Heart left ventricle (tissue), 16 donors: ENCODE results near the gene HSPD1. TPM values are rescaled to one million over a fixed set of nuclear protein-coding genes. Genes with fewer than 3 reads are reported as not detected.

Experiments
- ATAC-seq, 4 donors: fragments of 200-7000 bp; cut with Tn5 transposase; one replicate each; pipeline ENCODE4 v1.9.1; 2020 to 2022; ENCODE audit warnings: moderate library complexity in 4 of 4, mild to moderate bottlenecking in 3 of 4, moderate number of reproducible peaks in 1 of 4
- DNase-seq, 5 donors: peaks; one replicate each; pipeline ENCODE4 v3.0.0-alpha.2; 2020
- H3K27ac ChIP-seq, 12 donors: fragments of 200-600 bp; sonication (generic) in 4 of 12; one replicate each; pipeline versions ENCODE4 v1.5.0 to v1.8.0; 2016 to 2022; ENCODE audit warnings: mild to moderate bottlenecking in 2 of 12
- H3K27me3 ChIP-seq, 9 donors: fragments of 200-600 bp; sonication (generic) in 2 of 9; one replicate each; pipeline versions ENCODE4 v1.5.1 to v1.8.0; 2016 to 2022; ENCODE audit warnings: mild to moderate bottlenecking in 3 of 9
- H3K36me3 ChIP-seq, 9 donors: fragments of 200-600 bp; sonication (generic) in 2 of 9; one replicate each; pipeline versions ENCODE4 v1.5.0 to v1.8.0; 2018 to 2022; ENCODE audit warnings: mild to moderate bottlenecking in 2 of 9
- H3K4me1 ChIP-seq, 12 donors: fragments of 200-600 bp; sonication (generic) in 4 of 12; one replicate each; pipeline versions ENCODE4 v1.5.0 to v1.8.0; 2016 to 2022; ENCODE audit warnings: mild to moderate bottlenecking in 3 of 12
- H3K4me3 ChIP-seq, 12 donors: fragments of 200-600 bp; sonication (generic) in 4 of 12; one replicate each; pipeline versions ENCODE4 v1.5.0 to v1.8.0; 2017 to 2022; ENCODE audit warnings: mild to moderate bottlenecking in 9 of 12, moderate library complexity in 4 of 12
- H3K9me3 ChIP-seq, 12 donors: fragments of 200-600 bp; sonication (generic) in 4 of 12; one replicate each; pipeline versions ENCODE4 v1.5.0 to v1.8.0; 2016 to 2022; ENCODE audit warnings: mild to moderate bottlenecking in 1 of 12
- POLR2A ChIP-seq, 2 donors: fragments of 450-650 bp; IDR thresholded peaks; one replicate each; pipeline ENCODE4 v1.6.1; 2017; ENCODE audit warnings: antibody characterized with exemption in 2 of 2, mild to moderate bottlenecking in 2 of 2, moderate library complexity in 2 of 2
- WGBS, 4 donors: extraction: QIAGEN DNeasy Blood & Tissue Kit in 2 of 4; methylation state at CpG; one replicate each; pipeline versions ENCODE4 v1.1.5 to v1.1.7; 2013 to 2018; 5-methylcytosine and 5-hydroxymethylcytosine counted together
- intact Hi-C, 10 donors: fragments of 100-400 bp; cut with DNase I; formaldehyde crosslinking; loops; one replicate each; pipeline versions ENCODE4 v1.11.1 to v1.14.2; 2022
- long read RNA-seq, 3 donors: library from polyadenylated mRNA; unstranded; transcript quantifications; one replicate each; pipeline ENCODE4 v2.0.0, GENCODE V29; 2020 to 2021
- polyA plus RNA-seq, 2 donors: library from polyadenylated mRNA; stranded (reverse); fragments of 200-250 nt; gene quantifications; one replicate each; pipeline ENCODE4 v1.2.3, GENCODE V29; 2013
- total RNA-seq, 9 donors: library from RNA; depleted of rRNA in 2 of 9; stranded (reverse); fragments of >200 nt in 2 of 9; fragmentation: NEBNext Ultra II Directional in 3 of 9; extraction: Animal tissue kit (Norgen Biotek cat#: 25700) in 3 of 9; gene quantifications; one replicate each; pipeline versions ENCODE4 v1.1.0 to v1.2.4, GENCODE V29; 2016 to 2023
- TF ChIP-seq, protein P1 (sequence below), 12 donors: fragments of 200-600 bp; sonication (generic) in 4 of 12; IDR thresholded peaks; one replicate each; pipeline versions ENCODE4 v1.5.0 to v1.8.0; 2018 to 2022; ENCODE audit warnings: antibody characterized with exemption in 12 of 12, mild to moderate bottlenecking in 5 of 12
- donor health status: ischemic (EF 13 %, LVEDD 7.1; RV severe dilation, severe dysfunction).
- donor health status: healthy with polysubstance abuse.
- donor health status: DM: no; HTN: yes; CAD: no.
- donor health status: DM: no; HTN: no; CAD: no.
- donor health status: ischemic (EF 25% LVEDD 6.9; RV normal size, moderate dysfunction).
- donor health status: ischemic (EF 25% LVEDD 5.7; RV mildly dilated, moderate dysfunction).
- donor health status: healthy.
- donor health status: DM: yes; HTN: yes; CAD: no.
- donor health status: ischemic (EF 35%, LVEDD 5.7; RV mildly dilated, moderate dysfunction).
- donor health status: nonischemic (EF 11% LVEDD 7.7; RV severe dilation, severe dysfunction).
- donor health status: DM: yes; HTN: yes; CAD: no.
- donor health status: PGD.
- donor health status: ischemic (EF 29% LVEDD 5.4; RV normal size, mild dysfunction).
- donor health status: nonischemic (EF 23%, LVEDD 6.1; RV moderate dilation, normal function).

Gene HSPD1
- total RNA-seq (100 to 1,000 TPM in 7 of 9 donors, 10 to 100 TPM in 2; 86.7 to 154 (median 118) TPM), polyA plus RNA-seq (100 to 1,000 TPM; 121 to 246 TPM)
- long read RNA-seq, donor 1, transcript HSPD1-202 (12 exons, 2,455 nt) = major isoform, 132 of 224 reads
- long read RNA-seq, donor 1, partial matches to known transcripts = 74 of 224 reads
- long read RNA-seq, donor 1, other reads (novel, unspliced or antisense) = 15 of 224 reads
- long read RNA-seq, donor 2, transcript HSPD1-202 (12 exons, 2,455 nt) = major isoform, 248 of 678 reads
- long read RNA-seq, donor 2, transcript HSPD1-201 (12 exons, 2,299 nt) = minor isoform, 6 of 678 reads
- long read RNA-seq, donor 2, partial matches to known transcripts = 388 of 678 reads
- long read RNA-seq, donor 2, other reads (novel, unspliced or antisense) = 36 of 678 reads
- long read RNA-seq, donor 3, transcript HSPD1-202 (12 exons, 2,455 nt) = major isoform, 109 of 182 reads
- long read RNA-seq, donor 3, partial matches to known transcripts = 59 of 182 reads
- long read RNA-seq, donor 3, other reads (novel, unspliced or antisense) = 12 of 182 reads

DNA sequence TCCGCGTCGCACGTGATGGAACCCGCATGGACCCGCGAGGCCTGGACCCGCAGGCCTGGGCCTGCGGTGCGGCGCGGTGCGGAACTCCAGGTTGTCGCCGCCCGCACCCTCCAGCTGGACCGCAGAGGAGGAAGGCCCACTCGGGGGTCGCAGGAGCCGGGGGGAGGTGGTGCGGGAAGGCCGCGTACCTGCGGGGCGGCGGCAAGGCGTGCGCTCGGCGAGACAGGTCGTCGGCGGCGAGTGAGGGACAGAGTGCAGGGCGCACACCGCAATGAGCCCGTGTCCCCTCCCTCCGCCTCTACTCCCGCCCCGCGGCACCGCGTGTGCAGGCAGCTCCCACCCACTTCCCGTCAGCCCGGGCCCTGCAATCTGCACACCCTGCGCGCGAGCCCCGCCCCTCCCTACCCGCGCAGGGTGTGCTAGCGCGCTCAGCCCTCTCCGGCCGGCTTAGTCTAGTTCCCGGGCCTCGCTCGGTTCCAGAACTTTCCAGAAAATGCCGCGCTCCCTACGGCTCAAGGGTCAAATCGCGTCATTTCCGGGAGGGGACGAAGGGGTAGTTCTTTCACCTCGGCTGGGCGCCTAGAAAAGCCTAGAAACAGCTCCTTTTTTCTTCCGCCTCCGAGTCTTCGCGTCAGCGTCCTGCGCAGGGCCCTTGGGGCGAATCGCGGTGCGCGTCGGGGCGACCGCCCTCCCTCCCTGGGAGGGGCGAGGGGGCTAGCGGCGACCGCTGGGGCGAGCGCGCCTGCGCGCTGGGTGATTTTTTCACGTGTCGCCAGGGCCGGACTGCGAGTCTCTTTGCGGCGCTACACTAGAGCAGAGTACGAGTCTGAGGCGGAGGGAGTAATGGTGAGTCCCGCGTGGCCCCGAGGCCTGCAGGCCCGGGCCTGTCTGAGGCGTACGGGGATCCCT, at the start of gene HSPD1, which contains the start of gene HSPE1:
Gene HSPD1, minus strand, starts transcription at position 247 of the 909 bp plus-strand sequence. CDS start 992 bp downstream, outside the sequence.
Gene HSPE1, plus strand, starts transcription at position 786 of the 909 bp plus-strand sequence. Its CDS starts 58 bp downstream, at position 844.
- peak; percentile 98 to 99 (median 99) for DNase-seq
- peak within 1 kb of the TSS; percentile 56 to 96 (median 81) for H3K4me3 ChIP-seq
- no peaks in the 10 kb centered on the region for H3K27me3 ChIP-seq
- H3K27ac ChIP-seq = peak within 1 kb of the TSS; percentile 79 to 99 (median 96)
- no peaks in the 10 kb centered on the region for H3K9me3 ChIP-seq
- WGBS, 4 donors = 0 to 1% (median 0%) methylated on average over 34 to 104 of the region's 104 CpGs
- peak; percentile 96 to 98 (median 97) for ATAC-seq
- TF ChIP-seq POLR2A (IDR thresholded peaks at IDR 0.05) = peak; percentile 19 to 89
- TF ChIP-seq, protein P1, sequence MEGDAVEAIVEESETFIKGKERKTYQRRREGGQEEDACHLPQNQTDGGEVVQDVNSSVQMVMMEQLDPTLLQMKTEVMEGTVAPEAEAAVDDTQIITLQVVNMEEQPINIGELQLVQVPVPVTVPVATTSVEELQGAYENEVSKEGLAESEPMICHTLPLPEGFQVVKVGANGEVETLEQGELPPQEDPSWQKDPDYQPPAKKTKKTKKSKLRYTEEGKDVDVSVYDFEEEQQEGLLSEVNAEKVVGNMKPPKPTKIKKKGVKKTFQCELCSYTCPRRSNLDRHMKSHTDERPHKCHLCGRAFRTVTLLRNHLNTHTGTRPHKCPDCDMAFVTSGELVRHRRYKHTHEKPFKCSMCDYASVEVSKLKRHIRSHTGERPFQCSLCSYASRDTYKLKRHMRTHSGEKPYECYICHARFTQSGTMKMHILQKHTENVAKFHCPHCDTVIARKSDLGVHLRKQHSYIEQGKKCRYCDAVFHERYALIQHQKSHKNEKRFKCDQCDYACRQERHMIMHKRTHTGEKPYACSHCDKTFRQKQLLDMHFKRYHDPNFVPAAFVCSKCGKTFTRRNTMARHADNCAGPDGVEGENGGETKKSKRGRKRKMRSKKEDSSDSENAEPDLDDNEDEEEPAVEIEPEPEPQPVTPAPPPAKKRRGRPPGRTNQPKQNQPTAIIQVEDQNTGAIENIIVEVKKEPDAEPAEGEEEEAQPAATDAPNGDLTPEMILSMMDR (IDR thresholded peaks at IDR 0.05) = peak in 1 of 12 donors; percentile 14
- H3K4me1 ChIP-seq = peaks cover 8 to 61% (median 36%) of the 10 kb centered on the region in 12 donors
- H3K36me3 ChIP-seq = peaks cover 0 to 68% (median 60%) of the 10 kb centered on the region in 9 donors
- intact Hi-C loops = loop anchor here in 8 of 10 donors (1.0 to 10.0 kb wide), 14 partner anchors 15 to 279 kb away; partner anchors contain the start of genes COQ10B (in 7 of the 8) and MARS2 (in 3 of the 8)

DNA sequence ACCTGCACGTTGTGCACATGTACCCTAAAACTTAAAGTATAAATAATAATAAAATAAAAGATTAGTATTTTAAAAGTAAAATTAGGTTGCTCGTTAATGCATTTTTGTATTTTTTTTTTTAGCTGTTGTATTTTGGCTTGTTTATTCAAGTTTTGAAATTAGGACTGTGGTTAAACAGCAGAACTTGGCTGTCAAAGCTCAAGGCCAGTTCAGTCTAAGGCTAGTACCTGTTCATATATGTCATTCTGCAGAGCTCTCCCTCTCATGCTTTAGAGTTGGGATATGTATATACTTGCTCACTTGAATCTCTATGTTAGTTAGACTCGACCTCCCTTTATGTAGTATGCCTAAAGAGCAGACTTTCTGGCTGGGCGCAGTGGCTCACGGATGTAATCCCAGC, 48.9 kb upstream of the HSPD1 start:
- no peak for ATAC-seq
- TF ChIP-seq, protein P1 (IDR thresholded peaks at IDR 0.05) = no peak
- TF ChIP-seq POLR2A (IDR thresholded peaks at IDR 0.05) = no peak
- Histone ChIP-seq H3K36me3 (peaks cover 0 to 92% (median 82%) of the 10 kb centered on the region in 9 donors), H3K9me3 (no peaks in the 10 kb centered on the region), H3K4me3 (no peak overlapping the region), H3K27me3 (no peaks in the 10 kb centered on the region), H3K27ac (no peak overlapping the region), H3K4me1 (peaks cover 0 to 3% (median 0%) of the 10 kb centered on the region in 12 donors)
- no peak for DNase-seq
- WGBS, 4 donors = 85 to 95% (median 92%) methylated on average over 5 of the region's 5 CpGs
- intact Hi-C loops = no loop called here

DNA sequence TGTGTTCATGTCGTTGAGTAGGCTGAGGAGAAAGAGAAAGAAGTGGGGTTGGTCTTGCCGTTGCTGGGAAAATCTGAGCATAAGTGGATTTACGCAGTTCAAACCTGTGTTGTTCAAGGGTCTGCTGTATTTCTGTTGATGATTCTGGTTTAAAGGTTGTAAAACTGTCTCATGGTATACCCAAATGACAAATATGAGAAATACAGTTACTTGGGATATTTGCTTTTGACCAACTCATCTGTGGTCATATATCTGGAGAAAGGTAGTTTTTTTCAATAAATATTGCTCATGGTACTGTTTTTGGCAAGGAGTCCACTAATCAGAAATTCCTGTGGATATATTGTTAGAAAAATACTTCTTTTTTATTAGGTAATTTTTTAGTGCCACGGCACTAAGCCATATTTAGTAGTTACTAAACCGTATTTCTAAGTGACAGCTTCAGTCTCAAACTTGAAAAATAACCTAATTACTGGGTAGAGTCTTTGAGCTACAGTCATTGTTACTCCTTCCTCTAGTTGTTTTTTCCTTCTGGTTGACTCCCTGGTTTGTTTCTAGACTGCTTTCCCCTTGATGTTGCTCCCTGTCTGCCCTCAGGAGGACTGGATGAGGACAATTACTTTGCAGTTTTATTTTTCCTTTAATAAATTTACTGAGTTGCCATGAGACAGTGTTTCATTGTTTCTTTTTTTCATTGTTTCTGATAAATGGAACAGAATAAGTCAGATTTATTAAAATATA, 47.7 kb upstream of the HSPD1 start:
- no peaks in the 10 kb centered on the region for H3K27me3 ChIP-seq

More for the DNA sequence above, 47.7 kb upstream of the HSPD1 start:
- peaks cover 0 to 92% (median 82%) of the 10 kb centered on the region in 9 donors for H3K36me3 ChIP-seq
- DNase-seq = no peak
- H3K27ac ChIP-seq = peak overlapping the region in 1 of 12 donors; percentile 25
- H3K4me3 ChIP-seq = no peak overlapping the region
- WGBS, 4 donors = 85 to 88% (median 87%) methylated on average over 5 of the region's 5 CpGs
- H3K4me1 ChIP-seq = peaks cover 0 to 3% (median 0%) of the 10 kb centered on the region in 12 donors
- no peak for TF ChIP-seq POLR2A (IDR thresholded peaks at IDR 0.05)
- TF ChIP-seq, protein P1 (IDR thresholded peaks at IDR 0.05) = no peak
- no peaks in the 10 kb centered on the region for H3K9me3 ChIP-seq
- ATAC-seq = no peak
- intact Hi-C loops = no loop called here
